HG03045 (cell line): Measurements from ENCODE around the gene BTRC.

Experiments
- ATAC-seq: cut with Tn5 transposase; IDR thresholded peaks from one replicate; pipeline ENCODE4 v1.9.1; 2021; ENCODE audit warnings: mild to moderate bottlenecking, moderate library complexity; ENCODE audit not compliant: unreplicated experiment

BTRC gene

DNA sequence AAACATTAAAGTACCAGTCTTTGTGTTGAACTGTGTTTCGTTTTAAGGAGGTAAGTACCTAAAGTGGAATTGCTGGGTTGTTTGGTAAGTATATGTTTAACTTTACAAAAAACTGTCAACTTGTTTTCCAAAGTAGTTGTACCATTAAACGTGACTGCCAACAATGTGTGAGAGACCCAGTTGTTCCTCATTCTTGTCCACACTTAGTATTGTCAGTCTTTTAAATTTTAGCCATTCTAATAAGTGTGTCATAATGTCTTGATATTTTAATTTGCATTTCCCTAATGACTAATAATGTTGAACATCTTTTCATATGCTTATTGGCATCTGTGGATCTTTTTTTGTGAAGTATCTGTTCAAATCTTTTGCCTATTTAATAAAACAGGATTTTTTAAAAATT, 159.8 kb downstream of the BTRC start:
- no peak for ATAC-seq

DNA sequence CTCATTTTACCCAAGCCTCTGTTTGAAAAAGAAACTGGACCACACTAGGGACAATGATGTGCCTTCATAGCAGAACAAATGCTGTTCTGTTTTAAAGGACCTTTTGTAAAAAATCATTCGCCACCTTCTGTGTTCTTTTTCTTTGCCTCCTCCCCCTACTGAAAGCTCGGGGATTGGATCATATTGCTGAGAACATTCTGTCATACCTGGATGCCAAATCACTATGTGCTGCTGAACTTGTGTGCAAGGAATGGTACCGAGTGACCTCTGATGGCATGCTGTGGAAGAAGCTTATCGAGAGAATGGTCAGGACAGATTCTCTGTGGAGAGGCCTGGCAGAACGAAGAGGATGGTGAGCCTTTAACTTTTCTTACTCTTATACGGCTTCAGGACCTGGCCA, 171.9 kb downstream of the BTRC start:
- no peak for ATAC-seq

DNA sequence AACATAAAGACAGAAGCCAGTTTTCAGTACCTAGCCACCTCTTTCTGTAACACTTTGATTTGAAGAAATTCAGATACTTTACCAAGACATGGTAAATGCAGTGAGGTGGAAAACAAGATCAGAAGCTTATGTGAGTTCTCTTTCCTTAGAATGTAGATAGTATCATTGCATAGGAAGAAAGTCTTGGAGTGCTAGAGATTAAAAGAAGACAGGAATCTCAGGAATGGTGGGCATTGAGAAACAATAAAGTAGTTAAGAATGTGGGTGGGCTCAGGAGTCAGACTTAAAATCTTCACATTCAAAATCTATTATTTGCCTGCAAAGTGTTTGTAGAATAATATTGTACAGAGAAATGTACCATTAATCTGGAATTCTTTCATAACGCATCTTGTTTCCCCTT, 175.2 kb downstream of the BTRC start:
- no peak for ATAC-seq

DNA sequence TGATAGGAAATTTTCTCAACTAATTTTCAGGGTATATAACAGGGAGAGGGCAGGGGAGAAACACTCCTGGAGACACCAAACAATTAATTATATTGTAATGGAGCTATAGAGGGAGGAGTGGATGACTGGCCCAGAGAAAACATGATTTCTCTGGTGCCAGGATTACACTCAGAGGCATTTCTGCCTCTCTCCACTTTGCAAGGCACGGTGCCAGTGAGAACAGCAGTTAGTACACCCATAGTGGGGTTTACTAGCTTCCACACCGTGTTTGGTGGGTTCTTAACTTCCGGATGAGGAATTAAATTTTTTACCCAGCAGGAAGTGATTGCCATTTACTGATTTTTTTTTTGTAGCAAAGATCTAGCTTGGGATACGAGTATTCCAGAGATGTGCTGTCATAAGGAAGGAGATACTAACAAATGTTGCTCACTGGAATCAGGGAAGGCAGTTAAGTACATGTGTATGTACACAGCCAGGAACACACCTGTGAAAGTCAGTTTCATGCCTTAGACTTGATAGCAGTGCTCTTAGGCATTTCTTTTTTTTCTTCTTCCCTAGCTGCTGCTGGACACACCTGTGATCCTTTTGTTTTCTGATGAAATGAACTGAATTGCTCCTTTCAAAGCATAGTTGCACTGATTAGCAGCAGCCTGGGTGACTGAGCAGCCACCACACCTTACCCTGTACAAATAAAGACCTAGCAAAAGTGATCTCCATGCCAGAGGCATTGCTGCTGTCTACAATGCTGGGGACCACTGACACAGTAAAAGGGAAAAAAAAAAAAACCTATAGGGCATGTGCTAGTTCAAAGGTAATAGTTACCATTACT, 176.0 kb downstream of the BTRC start:
- ATAC-seq = no peak

DNA sequence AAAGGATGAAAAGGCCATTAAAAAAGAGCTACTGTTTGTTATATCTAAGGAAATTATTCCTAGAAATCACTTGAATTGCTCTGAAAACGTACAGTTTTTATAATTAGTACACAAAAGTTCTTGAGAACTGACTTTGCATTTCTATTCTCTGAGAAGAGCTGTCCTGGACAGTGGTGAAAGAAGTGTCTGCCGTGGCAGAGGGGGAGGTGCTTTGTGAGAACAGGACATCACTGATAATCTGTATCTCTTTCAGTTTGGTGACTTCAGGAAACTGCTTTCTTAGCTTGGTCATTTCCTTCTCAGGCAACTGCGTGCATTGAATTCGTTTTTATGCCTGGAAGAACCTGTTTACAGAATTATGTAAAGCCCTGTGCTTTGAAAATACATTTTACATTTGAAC, 182.0 kb downstream of the BTRC start:
- ATAC-seq = no peak

DNA sequence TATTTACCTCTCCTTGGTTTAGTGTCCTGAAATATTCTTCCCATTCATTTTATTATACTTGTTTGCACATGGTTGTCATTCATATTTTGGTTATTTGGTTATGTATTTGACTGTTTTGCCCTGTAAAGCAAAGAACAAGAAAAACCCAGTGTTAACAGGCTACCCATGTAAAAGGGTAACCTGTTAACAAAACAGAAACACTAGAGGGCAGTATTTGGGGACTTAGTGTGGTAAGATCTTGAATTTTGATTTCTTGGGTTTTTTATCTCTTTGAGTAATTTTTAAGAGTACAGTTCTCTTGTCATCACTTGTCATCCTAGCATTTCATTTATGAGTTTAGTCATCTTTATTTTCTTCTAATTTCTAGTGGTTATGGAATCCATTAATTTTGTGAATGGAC, 182.8 kb downstream of the BTRC start:
- ATAC-seq = no peak

DNA sequence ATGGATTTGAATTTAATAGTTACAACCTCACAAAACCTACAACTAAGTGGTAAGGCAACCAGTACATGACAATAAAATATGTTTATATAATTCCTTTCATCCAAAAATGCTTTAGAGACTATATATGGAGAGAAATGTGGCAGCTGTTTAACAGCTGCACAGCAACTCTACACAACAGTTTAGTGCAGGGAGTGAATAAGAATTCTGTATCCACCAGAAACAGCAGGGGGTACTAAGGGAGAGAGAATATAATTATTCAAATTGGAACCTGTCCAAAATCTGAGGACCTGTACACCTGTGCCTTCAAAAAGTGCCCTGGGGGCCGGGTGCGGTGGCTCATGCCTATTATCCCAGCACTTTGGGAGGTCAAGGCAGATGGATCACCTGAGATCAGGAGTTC, 184.5 kb downstream of the BTRC start:
- no peak for ATAC-seq

DNA sequence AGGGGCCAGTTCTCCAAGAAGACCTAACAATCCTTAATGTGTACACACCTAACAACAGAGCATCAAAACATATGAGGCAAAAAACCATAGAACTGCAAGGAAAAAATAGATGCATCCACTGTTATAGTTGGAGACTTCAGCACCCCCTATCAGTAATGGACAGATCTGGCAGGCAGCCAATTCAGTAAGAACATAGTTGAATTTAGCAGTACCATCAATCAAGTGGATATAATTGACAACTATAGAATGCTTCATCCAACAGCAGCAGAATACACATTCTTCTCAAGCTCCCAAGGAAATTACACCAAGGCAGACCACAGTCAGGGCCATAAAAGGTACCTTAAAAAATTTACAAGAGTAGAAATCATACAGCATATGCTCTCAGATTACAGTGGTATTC, 191.9 kb downstream of the BTRC start:
- ATAC-seq = no peak

DNA sequence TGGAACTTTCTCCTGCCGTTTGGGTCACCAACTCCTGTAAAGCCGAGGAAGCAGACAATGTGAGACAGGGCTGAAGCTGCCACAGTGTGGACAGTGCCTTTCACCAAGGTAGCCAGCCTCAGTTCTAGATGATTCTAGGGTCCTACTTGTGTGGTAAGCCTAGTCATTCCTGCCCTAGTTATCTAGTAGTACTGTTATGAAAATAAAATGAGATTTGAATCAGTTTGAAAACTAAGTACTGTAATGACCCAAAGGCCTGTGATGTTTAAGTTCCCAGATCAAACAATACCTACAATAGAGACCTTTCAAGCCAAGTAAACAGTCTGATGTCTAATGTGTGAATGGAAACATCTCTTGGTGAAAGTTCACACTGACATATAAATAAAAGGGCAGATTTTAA, 197.0 kb downstream of the BTRC start:
- ATAC-seq = no peak

DNA sequence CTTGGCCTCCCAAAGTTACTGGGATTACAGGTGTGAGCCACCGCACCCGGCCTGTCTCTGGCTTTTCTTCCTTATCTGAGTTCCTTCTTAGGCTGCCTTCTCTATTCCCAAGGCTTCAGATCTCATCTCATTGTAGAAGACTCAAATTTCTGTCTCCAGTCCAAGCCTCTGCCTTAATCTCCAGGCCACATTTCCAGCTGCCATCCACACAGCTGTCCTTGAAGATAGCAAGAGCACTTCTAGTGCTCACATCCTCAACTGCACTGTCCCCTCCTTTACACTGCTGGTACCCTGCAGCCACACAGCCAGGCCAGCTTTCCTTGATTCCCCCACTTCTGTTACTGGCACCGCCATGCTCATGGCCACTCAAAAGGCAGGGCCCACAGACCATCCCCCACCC, 198.5 kb downstream of the BTRC start:
- ATAC-seq = no peak

DNA sequence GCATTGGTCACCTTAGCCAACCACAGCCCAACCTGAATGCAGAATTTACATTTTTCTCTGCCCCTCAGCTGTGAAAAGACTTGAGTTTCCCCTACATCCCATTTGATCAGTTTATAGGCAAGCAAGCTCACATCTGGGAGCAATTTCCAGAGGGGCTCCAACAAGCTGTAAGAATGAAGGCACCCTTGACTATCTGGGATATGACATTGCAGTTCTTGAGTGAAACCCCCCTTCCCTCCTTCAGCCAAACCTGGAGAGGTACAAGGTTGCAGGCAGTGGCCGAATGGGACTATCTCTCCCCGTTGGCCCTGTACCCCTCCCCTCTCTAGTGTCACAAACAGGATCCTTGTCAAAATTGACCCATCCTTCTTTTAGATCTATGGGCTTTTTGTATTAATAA, 203.6 kb downstream of the BTRC start:
- no peak for ATAC-seq

DNA sequence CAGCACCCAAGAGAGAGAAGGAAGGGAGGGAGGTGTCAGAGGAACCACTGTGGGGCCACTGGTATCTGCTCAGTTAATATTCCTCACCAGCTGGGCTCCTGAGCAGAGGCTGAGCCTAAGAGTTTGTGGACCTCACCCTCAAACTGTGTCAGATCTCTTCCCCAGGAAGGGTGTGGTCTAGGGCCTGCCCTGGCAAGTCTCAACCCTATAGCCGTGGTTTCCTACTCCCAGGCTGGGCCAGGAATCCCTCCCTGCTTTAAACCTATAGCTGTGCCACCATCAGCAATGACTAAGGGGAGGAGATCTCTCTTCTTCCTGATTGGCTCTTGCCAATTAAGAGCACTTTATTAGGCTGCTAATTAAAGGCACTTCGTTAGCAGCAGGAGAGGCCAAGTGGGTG, 204.2 kb downstream of the BTRC start:
- ATAC-seq = no peak

DNA sequence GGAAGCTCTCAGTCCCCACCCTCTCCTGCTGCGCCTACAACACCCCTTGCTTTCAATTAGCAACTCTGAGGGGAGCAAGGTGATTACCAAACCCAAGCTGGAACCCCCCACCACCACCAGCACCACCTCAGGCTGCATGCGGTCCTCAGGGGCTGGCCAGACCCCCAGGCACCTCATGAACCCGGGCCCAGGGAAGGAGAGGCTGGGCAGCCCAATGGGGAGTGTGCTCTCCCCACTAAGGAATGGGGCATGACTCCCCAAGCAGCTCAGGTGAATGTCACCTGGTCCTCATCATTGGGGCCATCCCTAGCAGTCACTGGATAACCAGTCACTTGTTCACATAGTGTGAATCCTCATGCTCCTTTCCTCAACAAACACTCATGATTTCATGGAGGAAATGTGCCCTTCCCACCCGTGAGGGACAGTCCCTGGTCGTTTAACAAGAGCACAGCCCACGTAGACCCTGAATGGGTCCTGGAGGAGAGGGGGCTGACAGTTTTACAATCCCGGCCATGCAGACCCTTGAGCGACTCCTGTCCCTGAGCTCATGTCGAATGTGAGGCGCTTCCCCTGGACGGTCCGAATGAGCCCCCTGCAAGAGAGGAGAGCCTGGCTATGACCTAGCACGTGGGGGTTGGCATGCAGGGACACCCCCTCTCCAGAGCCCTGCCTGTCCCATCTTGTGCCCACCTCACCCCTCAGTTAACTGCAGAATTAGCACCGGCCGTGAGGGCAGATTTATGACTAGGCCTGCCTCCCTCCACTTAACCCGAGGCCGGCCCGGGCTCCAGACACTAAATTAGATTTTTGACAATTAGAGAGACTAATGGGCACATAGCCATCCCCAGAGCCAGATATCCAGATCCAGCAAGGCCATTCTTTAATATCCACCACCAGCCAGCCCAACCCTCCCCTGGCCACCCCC, 205.0 kb downstream of the BTRC start:
- no peak for ATAC-seq

DNA sequence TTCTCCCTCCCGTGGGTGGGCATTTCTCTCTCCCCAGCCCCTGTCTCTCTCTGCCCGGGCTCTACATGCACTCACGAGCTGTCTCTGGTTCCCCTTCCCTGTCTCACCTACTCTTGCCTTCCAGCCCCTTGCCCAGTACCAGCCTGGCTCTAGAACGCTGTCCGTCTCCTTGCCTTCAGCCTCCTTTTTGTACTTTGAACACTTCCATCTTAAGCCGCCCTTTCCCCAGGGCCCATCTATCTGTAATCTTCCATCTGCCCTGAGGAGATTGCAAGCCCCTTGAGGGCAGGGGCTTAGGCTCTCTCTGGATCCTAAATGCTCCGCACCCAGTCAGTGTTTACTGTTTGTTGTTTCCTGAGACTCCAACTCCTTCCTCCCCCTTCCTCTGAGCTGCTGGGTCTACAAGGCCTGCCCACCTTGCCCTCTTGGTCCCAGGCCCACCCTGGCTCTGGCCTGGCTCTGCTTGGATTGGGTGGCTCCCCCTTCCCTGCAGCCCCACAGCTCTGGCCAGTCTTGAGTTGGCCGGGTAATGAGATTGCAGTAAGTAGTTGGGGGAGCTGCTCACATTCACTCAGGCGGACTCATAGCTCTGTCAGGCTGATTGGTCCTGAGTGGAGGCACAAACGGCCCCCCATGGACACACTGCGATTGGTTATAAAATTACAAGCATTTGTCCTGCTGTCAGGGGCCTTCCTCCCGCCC, 205.8 kb downstream of the BTRC start:
- ATAC-seq = no peak

DNA sequence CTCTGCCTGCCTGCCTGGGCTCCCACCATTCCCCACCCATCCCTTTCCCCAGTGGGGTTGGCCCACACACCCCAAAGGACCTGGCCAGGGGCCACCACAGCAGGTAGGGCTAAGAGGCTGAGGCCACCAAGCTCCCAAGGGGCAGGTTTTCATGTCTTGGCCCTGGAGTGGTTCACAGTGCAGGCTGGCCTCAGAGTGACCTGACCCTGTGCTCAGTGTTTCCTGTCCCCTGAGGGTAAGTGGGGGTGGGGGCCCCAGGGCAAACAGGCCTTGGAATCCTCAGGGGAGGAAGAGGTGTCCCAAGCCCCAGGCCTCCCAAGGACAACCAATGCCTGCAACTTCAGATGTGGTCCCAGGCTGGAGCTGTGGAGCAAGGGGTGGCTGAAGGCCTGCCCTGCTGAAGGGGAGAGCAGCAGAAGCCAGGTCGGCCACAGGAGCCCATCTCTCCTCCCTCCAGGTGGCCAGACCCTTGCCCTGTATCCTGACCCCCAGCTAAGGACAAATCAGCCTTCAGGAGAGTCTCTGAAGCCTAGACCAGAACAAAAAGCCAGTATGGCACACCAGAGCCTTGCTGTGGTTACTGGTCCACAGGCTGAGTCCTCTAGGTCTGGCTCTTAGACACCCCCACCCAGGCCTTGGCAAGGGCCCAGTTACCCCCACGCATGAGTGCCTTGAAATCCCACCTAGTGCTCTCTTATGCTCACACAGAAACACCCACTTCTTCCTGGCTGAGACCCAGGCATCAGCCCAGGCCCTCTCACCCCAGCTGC, 206.5 kb downstream of the BTRC start:
- no peak for ATAC-seq

DNA sequence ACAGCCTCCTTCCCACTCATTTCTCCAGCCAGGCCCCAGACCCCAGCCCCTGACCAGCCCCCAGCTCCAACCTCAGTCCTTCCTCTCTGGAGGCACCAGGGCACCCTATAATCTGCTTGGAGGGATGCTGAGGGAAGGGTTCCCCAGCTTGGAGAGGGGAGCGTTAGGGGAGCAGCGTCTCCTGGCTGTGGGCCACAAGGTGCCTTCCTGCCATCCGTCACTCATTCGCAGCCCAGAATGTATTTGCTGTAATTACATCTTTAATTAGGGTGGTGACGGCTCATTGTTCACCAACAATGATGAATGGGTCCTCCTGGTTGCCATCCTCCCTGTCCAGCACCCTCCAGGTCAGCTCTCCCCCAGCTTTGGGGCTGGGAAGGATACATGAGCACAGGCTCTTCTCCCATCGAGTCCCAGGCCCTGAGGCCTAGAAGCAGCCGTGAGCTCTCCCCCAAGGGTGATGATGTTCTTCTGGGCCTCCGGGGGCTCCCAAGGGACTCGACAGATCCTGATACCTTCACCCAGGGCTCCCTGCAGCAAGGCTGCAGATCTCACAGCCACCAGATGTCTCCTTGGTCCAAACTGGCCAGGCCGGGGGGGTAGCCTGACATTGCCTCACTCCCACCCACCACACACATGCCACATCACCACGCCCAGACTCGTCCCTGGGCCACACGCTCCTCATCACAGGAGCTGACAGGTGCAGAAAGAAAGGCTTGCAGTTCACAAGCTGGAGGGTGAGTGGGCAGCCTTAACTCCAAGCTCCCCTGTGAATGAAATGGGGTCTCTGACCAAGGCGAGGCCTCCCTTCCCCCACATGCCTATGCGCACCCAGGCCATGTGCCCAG, 207.3 kb downstream of the BTRC start:
- ATAC-seq = no peak

DNA sequence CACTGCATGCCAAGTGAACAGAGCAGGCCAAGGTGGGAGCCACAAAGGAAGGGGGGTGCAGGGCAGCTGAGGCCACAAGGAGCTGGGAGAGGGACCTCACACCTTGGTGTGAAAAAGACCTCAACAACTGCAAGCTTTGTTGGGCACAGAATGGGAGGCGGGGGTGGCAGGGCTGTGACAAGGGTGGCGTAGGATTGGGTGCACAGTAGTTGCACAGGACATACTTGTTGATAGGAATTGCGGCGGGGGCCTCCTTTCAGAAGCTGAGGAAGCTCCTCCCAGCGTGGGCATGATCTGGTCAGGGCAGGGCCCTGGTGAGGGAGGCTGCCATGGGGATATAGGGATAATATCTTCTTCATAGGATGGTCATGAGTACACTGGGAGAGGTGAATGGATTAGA, 208.3 kb downstream of the BTRC start:
- ATAC-seq = no peak

DNA sequence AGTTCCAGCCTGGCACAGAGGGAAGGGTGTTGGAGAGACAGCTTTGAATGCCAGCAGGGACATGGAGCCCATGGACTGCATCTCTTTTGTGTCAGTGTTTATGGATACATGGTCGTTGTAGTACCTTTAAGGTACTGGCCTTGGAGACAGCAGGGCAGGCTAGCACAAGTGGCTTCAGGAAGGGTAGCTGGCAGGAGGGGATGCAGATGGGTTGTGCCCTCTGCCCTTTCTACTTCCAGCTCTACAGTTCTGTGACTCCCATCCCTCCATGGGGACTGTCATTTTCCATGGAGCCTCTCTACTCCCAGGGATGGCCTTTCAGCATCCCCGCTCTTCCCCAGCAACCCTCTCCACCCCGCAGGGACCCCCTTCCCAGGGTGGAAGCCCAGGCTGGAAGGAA, 209.0 kb downstream of the BTRC start:
- no peak for ATAC-seq

DNA sequence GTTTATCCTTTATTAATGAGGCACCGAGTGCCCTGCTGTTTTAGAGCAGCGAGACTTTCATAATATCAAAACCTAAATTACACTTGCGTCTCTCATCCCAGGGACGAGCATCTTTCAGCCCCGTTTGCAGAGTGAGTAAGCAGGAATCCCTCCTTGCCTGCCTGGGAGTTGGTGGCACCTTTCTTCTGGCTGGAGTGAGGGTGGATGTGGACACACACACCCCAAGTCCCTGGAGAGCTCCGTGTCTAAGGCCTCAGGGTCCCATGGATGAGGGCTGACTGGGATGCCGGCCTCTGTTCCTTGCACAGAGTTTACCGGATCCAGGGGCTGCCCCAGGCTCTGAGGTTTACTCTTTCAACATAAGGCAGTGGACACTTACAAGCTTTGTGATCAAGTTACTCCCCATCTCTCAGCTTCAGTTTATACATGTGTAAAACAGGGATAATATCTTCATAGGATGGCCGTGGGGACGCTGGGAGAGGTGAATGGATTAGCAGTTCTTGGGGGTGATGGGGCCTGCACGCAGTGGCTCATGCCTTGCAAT, 209.6 kb downstream of the BTRC start:
- no peak for ATAC-seq
